KOPT-K1 (cell line): Measurements from ENCODE around the gene TPCN2.

Source experiments
- H3K27ac ChIP-seq: fragments of 200-600 bp; sonication (generic); 2 replicates; pipeline ENCODE4 v1.5.1; 2016; ENCODE audit warnings: antibody characterized with exemption, mild to moderate bottlenecking, low read depth, low read length; ENCODE audit not compliant: poor library complexity, severe bottlenecking
- H3K36me3 ChIP-seq: fragments of 200-600 bp; sonication (generic); 2 replicates; pipeline ENCODE4 v1.5.1; 2017; ENCODE audit warnings: antibody characterized with exemption, mild to moderate bottlenecking, low read length, moderate library complexity; ENCODE audit not compliant: insufficient read depth
- H3K9me3 ChIP-seq: fragments of 200-600 bp; sonication (generic); 2 replicates; pipeline ENCODE4 v1.5.1; 2017; ENCODE audit warnings: antibody characterized with exemption, low read length, mild to moderate bottlenecking; ENCODE audit not compliant: insufficient read depth, poor library complexity, severe bottlenecking

The TPCN2 gene

GRCh38 chr11:69119190-69119589, 70.5 kb downstream of the TPCN2 start:
- H3K36me3 ChIP-seq: no peaks in the 10 kb centered on the region
- H3K9me3 ChIP-seq: no peaks in the 10 kb centered on the region
- H3K27ac ChIP-seq: no peak overlapping the region

DNA sequence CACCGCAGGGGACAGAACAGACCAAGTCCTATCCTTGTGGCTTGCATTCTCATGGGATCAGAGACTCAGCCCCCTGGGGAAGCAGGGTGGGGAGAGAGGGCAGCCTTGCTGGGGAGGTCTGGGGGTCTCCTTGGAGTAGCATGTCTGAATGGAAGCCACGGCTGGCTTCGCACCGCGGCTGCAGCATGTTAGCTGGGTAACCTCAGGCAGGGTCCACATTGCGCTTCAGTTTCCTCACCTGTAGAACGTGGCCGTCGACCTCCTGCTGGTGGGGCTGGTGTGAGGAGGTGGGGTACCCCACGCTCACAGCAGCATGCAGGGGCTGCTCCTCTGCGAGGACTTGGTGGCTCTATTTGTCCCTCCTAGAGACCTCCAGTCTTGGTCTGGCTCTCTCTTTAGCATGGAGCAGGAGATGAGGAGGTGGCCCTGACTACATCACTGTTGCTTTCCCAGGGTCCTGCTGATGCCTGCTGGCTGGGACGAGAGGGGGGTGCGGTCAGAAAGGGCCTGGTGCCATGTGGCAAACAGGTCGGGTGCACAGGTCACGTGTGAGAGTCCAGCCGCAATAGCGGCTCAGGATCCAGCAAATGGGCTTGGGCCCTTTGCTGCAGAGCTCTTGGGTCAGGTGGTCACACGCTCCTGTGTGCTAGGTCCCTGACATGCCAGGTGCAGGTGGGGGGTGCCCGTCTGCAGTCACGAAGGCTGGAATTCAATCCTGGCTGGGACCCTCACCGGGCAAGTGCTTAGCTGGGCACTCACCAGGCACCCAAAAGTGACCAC, 71.6 kb downstream of the TPCN2 start:
- Histone ChIP-seq H3K27ac (no peak overlapping the region), H3K36me3 (no peaks in the 10 kb centered on the region), H3K9me3 (no peaks in the 10 kb centered on the region)

- no peaks in the 10 kb centered on the region for H3K36me3 ChIP-seq
- H3K27ac ChIP-seq: no peak overlapping the region
- no peaks in the 10 kb centered on the region for H3K9me3 ChIP-seq
Measured at GRCh38 chr11:69121021-69121420, 72.3 kb downstream of the TPCN2 start.

DNA sequence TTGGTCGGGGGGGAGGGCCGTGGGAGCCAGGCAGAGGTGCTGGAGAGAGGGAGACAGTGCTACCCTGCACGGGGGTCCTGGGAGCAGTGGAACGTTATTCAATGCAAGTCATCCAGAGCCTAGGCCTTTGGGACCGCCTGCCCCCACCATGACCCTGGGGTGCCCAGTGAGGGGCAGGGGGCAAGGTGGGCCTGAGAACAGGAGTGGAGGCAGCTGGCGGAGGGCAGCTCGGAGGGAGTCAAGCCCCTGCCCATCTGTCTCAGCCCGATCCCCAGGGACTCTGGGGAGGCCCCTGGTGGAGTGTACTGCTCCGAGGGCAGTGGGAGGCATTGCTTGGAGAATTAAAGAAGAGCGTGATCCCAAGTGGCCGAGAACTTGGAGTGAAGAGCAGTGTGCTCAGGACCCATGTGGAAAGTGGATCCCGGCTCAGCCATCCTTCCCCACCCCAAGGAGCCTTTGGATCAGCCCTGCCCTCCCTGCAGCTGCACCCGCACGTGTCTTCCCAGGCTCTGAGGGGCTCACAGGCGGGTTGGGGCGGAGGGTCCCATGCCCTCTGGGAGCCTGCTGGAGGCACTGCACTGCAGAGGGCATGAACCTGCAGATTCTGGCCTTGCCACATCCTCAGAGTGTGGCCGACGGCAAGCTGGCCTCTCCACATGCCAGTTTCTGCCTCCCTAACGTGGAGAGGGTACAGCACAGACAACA, 73.0 kb downstream of the TPCN2 start:
- H3K9me3 ChIP-seq: no peaks in the 10 kb centered on the region
- H3K36me3 ChIP-seq: no peaks in the 10 kb centered on the region
- no peak overlapping the region for H3K27ac ChIP-seq

GRCh38 chr11:69122326-69122629, 73.5 kb downstream of the TPCN2 start:
- Histone ChIP-seq H3K27ac (no peak overlapping the region), H3K9me3 (no peaks in the 10 kb centered on the region), H3K36me3 (no peaks in the 10 kb centered on the region)

GRCh38 chr11:69122630-69123431, 74.1 kb downstream of the TPCN2 start:
- Histone ChIP-seq H3K9me3 (peaks cover 5% of the 10 kb centered on the region), H3K27ac (no peak overlapping the region), H3K36me3 (no peaks in the 10 kb centered on the region)

DNA sequence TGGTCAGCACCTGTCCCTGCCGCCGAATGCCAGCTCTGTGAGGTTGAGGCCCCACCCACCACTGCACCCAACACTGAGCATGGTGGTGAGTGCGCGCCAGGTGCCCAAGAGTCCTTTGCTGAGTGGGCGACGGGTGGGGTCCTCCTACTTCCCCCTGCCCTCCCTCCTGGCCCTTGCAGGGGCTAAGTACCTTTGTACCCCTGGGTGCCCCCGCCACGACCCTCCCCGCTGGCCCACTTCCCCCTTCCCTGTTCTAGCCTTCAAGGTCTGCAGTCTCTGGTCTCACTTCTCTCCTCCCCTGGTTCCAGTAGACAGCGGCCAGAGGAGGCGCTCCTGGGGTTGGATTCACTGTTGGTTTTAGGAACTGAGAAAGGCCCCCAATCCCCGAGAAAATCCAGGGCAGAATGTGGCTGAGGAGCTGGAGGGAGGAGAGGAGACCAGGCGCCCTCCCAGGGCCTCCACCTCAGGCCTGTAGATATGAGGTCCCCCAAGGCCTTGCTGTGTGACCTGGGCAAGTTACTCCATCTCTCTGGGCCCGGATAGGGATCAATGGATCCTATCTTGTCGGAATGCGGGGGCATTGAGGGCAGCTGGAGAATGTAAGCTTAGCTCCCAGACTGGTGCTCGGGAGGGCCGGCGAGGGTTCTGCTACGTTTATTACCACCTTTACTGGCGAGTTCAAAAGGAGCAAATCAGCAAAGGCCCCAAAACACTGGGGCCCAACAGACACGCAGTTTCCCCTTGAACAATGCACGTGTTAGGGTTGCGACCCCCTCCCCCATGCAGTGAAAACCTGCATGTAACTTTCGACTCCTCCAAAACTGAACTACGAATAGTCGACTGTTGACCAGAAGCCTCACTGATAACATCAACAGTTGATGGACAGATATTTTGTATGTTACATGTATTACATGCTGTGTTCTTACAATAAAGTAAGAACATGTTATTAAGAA, 75.1 kb downstream of the TPCN2 start:
- no peaks in the 10 kb centered on the region for H3K36me3 ChIP-seq
- H3K27ac ChIP-seq: no peak overlapping the region

GRCh38 chr11:69125861-69126260, 77.1 kb downstream of the TPCN2 start:
- no peak overlapping the region for H3K27ac ChIP-seq

More for the DNA sequence above, 75.1 kb downstream of the TPCN2 start:
- H3K9me3 ChIP-seq: peaks cover 8% of the 10 kb centered on the region

DNA sequence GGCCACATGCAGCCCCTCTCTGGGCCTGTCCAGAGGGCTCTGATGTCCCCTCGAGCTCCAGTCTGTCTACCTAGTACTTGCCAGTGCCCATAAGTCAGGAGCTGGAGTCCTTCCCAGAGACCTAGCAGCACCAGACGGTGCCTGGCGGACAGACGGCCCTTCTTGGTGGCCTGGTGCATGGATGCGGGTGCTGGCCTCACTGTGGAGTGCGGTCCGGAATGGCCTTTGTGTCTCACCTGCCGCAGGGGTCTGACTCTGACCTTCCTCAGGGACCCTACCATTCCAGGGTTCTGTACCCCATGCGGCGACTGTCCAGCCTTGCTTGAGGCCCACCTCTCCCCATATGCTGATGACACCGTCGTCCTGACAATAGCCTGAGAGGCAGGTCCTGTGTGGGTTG, 77.6 kb downstream of the TPCN2 start:
- Histone ChIP-seq H3K27ac (no peak overlapping the region), H3K9me3 (peaks cover 12% of the 10 kb centered on the region), H3K36me3 (no peaks in the 10 kb centered on the region)

More at GRCh38 chr11:69125861-69126260, 77.1 kb downstream of the TPCN2 start:
- H3K9me3 ChIP-seq: peaks cover 12% of the 10 kb centered on the region
- H3K36me3 ChIP-seq: no peaks in the 10 kb centered on the region

GRCh38 chr11:69127081-69127850, 78.5 kb downstream of the TPCN2 start:
- Histone ChIP-seq H3K36me3 (no peaks in the 10 kb centered on the region), H3K9me3 (peaks cover 12% of the 10 kb centered on the region), H3K27ac (no peak overlapping the region)

DNA sequence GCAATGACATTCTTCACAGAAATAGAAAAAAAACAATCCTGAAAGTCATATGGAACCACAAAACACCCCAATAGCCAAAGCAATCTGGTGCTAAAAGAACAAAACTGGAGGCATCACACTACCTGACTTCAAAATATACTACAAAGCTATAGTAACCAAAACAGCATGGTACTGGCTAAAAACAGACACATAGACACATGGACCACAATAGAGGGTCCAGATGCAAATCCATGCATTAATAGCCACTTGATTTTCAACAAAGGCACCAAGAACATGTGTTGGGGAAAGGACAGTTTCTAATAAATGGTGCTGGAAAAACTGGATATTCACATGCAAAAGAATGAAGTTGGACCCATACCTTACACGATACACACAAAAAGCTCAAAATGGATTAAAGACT, 79.2 kb downstream of the TPCN2 start:
- Histone ChIP-seq H3K27ac (no peak overlapping the region), H3K36me3 (no peaks in the 10 kb centered on the region), H3K9me3 (peaks cover 14% of the 10 kb centered on the region)

DNA sequence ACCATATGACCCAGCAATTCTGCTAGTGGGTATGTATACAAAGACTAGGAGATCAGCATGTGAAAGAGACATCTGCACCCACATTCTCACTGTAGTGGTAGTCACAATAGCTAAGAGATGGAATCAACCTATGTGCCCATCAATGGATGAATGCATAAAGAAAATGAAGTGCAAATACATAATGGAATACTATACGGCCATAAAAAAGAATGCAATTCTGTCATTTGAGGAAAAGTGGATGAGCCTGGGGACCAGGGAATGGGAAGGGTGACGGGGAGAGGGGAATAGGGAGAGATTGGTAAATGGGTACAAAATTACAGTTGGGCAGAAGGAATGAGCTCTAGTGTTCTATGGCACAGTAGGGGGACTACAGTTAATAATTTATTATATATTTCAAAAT, 80.3 kb downstream of the TPCN2 start:
- H3K27ac ChIP-seq: no peak overlapping the region
- H3K9me3 ChIP-seq: peaks cover 24% of the 10 kb centered on the region
- H3K36me3 ChIP-seq: no peaks in the 10 kb centered on the region

GRCh38 chr11:69129647-69130046, 80.9 kb downstream of the TPCN2 start:
- peaks cover 24% of the 10 kb centered on the region for H3K9me3 ChIP-seq
- no peak overlapping the region for H3K27ac ChIP-seq
- H3K36me3 ChIP-seq: no peaks in the 10 kb centered on the region

DNA sequence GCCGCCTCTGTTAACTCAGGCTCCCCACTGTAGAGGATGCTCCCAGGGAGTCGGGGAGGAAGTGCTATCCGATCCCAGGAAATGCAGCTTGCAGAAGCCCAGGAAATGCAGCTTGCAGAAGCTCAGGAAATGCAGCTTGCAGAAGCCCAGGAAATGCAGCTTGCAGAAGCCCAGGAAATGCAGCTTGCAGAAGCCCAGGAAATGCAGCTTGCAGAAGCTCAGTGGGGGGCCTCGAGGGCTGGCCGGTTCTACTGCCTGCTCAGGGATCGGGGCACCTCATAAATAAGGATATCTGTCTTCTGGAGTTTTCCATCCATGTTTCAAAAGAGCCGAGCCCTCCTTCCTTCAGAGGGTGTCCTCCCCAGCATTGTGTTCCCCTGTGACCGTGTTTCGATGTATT, 81.9 kb downstream of the TPCN2 start:
- H3K9me3 ChIP-seq: peaks cover 24% of the 10 kb centered on the region
- H3K27ac ChIP-seq: no peak overlapping the region

More for the DNA sequence above, 81.9 kb downstream of the TPCN2 start:
- no peaks in the 10 kb centered on the region for H3K36me3 ChIP-seq
